ENCODE results near the gene MFSD12.

MFSD12 gene

GRCh38 chr19:3591876-3592613 lies 34.7 kb upstream of the MFSD12 start:
- Histone ChIP-seq H3K27me3 (ENCODE audit: insufficient read depth, insufficient read length) (peaks cover 3% of the 10 kb centered on the region), H3K4me1 (ENCODE audit: insufficient read depth, insufficient read length) (no peaks in the 10 kb centered on the region), H3K4me3 (ENCODE audit: insufficient read length, low read depth) (no peak overlapping the region), H3K9ac (ENCODE audit: insufficient read length, low read depth) (no peak overlapping the region), H3K9me3 (ENCODE audit: insufficient read depth, low read length) (no peaks in the 10 kb centered on the region; the same call in 1 of the 2 replicates), H3K36me3 (ENCODE audit: insufficient read depth, insufficient read length, low read length) (no peaks in the 10 kb centered on the region)
- TF ChIP-seq SUZ12 (IDR thresholded peaks at IDR 0.05; ENCODE audit: extremely low read depth, insufficient read depth, insufficient read length): no peak
- no peak for TF ChIP-seq ZNF274 (IDR thresholded peaks at IDR 0.05; ENCODE audit: low read depth, low read length)
- no peak for TF ChIP-seq YY1 (IDR thresholded peaks at IDR 0.05; ENCODE audit: insufficient read depth, insufficient read length)
- DNase-seq (ENCODE audit: low read depth, low spot score): no peak

- no peak for TF ChIP-seq ZNF274 (IDR thresholded peaks at IDR 0.05; ENCODE audit: low read depth, low read length)
- Histone ChIP-seq H3K4me3 (ENCODE audit: insufficient read length, low read depth) (no peak overlapping the region), H3K9ac (ENCODE audit: insufficient read length, low read depth) (no peak overlapping the region), H3K4me1 (ENCODE audit: insufficient read depth, insufficient read length) (no peaks in the 10 kb centered on the region), H3K36me3 (ENCODE audit: insufficient read depth, insufficient read length, low read length) (no peaks in the 10 kb centered on the region), H3K9me3 (ENCODE audit: insufficient read depth, low read length) (no peaks in the 10 kb centered on the region; the same call in 1 of the 2 replicates), H3K27me3 (ENCODE audit: insufficient read depth, insufficient read length) (peaks cover 4% of the 10 kb centered on the region)
- DNase-seq (ENCODE audit: low read depth, low spot score): no peak
Observed at GRCh38 chr19:3590991-3591659, 33.7 kb upstream of the MFSD12 start.

GRCh38 chr19:3589949-3590348 lies 32.6 kb upstream of the MFSD12 start:
- Histone ChIP-seq H3K36me3 (ENCODE audit: insufficient read depth, insufficient read length, low read length) (no peaks in the 10 kb centered on the region), H3K9me3 (ENCODE audit: insufficient read depth, low read length) (no peaks in the 10 kb centered on the region; the same call in 1 of the 2 replicates), H3K4me1 (ENCODE audit: insufficient read depth, insufficient read length) (no peaks in the 10 kb centered on the region), H3K4me3 (ENCODE audit: insufficient read length, low read depth) (no peak overlapping the region), H3K9ac (ENCODE audit: insufficient read length, low read depth) (no peak overlapping the region), H3K27me3 (ENCODE audit: insufficient read depth, insufficient read length) (peaks cover 15% of the 10 kb centered on the region)
- no peak for DNase-seq (ENCODE audit: low read depth, low spot score)
- TF ChIP-seq ZNF274 (IDR thresholded peaks at IDR 0.05; ENCODE audit: low read depth, low read length): no peak
- TF ChIP-seq YY1 (IDR thresholded peaks at IDR 0.05; ENCODE audit: insufficient read depth, insufficient read length): no peak
- no peak for TF ChIP-seq SUZ12 (IDR thresholded peaks at IDR 0.05; ENCODE audit: extremely low read depth, insufficient read depth, insufficient read length)

DNA sequence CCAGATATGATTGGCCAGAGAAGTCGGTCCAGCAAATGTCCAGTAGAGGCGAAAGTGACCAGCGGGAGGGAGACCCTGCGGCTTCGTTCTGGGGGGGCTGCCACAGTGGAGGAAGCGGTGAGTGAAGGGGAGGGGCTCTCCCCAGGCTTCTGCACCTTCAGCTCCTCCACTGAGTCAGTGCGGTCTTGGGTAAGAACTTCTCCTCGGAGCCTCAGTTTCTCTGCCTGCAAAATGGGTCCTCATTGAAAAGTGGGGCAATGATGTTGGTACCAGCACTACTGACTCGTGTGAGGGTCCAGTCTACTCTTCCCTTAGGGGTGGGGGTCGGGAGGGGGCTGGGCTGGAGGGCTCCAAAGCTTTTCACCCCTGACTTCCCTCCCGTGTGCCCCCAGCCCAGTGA lies 32.1 kb upstream of the MFSD12 start:
- Histone ChIP-seq H3K36me3 (ENCODE audit: insufficient read depth, insufficient read length, low read length) (no peaks in the 10 kb centered on the region), H3K4me3 (ENCODE audit: insufficient read length, low read depth) (no peak overlapping the region), H3K27me3 (ENCODE audit: insufficient read depth, insufficient read length) (peaks cover 16% of the 10 kb centered on the region), H3K9ac (ENCODE audit: insufficient read length, low read depth) (no peak overlapping the region), H3K4me1 (ENCODE audit: insufficient read depth, insufficient read length) (no peaks in the 10 kb centered on the region), H3K9me3 (ENCODE audit: insufficient read depth, low read length) (no peaks in the 10 kb centered on the region; the same call in 1 of the 2 replicates)
- TF ChIP-seq YY1 (IDR thresholded peaks at IDR 0.05; ENCODE audit: insufficient read depth, insufficient read length): no peak
- TF ChIP-seq ZNF274 (IDR thresholded peaks at IDR 0.05; ENCODE audit: low read depth, low read length): no peak
- no peak for TF ChIP-seq SUZ12 (IDR thresholded peaks at IDR 0.05; ENCODE audit: extremely low read depth, insufficient read depth, insufficient read length)
- DNase-seq (ENCODE audit: low read depth, low spot score): no peak

GRCh38 chr19:3586707-3587346 lies 29.4 kb upstream of the MFSD12 start:
- H3K9ac ChIP-seq (ENCODE audit: insufficient read length, low read depth): no peak overlapping the region
- no peak overlapping the region for H3K4me3 ChIP-seq (ENCODE audit: insufficient read length, low read depth)
- H3K27me3 ChIP-seq (ENCODE audit: insufficient read depth, insufficient read length): peaks cover 14% of the 10 kb centered on the region

DNA sequence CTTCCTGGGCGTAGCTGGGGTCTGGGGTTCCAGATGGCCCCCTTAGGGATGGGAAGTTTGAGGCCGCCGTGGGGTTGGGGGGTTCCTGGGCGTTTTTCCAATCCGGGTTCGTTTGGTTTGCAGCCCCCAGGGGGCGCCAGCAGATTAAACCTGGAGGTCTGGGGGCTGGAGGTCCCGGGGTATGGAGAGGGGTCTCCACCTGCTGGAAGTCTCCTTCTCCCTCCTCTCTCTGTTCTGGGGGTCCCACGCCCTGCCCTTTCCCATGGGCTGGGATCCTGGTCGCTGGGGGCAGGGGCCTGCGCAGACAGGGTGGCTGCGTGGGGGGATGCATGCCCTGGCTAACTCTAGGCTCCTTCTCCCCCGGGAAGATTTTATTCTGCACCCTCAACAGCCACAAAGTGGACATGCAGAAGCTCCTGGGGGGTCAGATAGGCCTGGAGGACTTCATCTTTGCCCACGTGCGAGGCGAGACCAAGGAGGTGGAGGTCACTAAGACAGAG lies 28.8 kb upstream of the MFSD12 start:
- Histone ChIP-seq H3K4me3 (ENCODE audit: insufficient read length, low read depth) (peak overlapping the region; percentile 51), H3K27me3 (ENCODE audit: insufficient read depth, insufficient read length) (peaks cover 13% of the 10 kb centered on the region), H3K4me1 (ENCODE audit: insufficient read depth, insufficient read length) (peaks cover 4% of the 10 kb centered on the region), H3K36me3 (ENCODE audit: insufficient read depth, insufficient read length, low read length) (no peaks in the 10 kb centered on the region), H3K9ac (ENCODE audit: insufficient read length, low read depth) (peak overlapping the region; percentile 79), H3K9me3 (ENCODE audit: insufficient read depth, low read length) (no peaks in the 10 kb centered on the region; the same call in 1 of the 2 replicates)
- TF ChIP-seq ZNF274 (IDR thresholded peaks at IDR 0.05; ENCODE audit: low read depth, low read length): no peak
- no peak for TF ChIP-seq SUZ12 (IDR thresholded peaks at IDR 0.05; ENCODE audit: extremely low read depth, insufficient read depth, insufficient read length)
- no peak for TF ChIP-seq YY1 (IDR thresholded peaks at IDR 0.05; ENCODE audit: insufficient read depth, insufficient read length)
- no peak for DNase-seq (ENCODE audit: low read depth, low spot score)

More at GRCh38 chr19:3586707-3587346, 29.4 kb upstream of the MFSD12 start:
- TF ChIP-seq YY1 (IDR thresholded peaks at IDR 0.05; ENCODE audit: insufficient read depth, insufficient read length) (no peak), SUZ12 (IDR thresholded peaks at IDR 0.05; ENCODE audit: extremely low read depth, insufficient read depth, insufficient read length) (no peak), ZNF274 (IDR thresholded peaks at IDR 0.05; ENCODE audit: low read depth, low read length) (no peak)
- peaks cover 4% of the 10 kb centered on the region for H3K4me1 ChIP-seq (ENCODE audit: insufficient read depth, insufficient read length)
- no peaks in the 10 kb centered on the region for H3K36me3 ChIP-seq (ENCODE audit: insufficient read depth, insufficient read length, low read length)
- H3K9me3 ChIP-seq (ENCODE audit: insufficient read depth, low read length): no peaks in the 10 kb centered on the region; the same call in 1 of the 2 replicates
- no peak for DNase-seq (ENCODE audit: low read depth, low spot score)

Measured in NT2/D1 (cell line).